IPS-NIHi11 (cell line): Measurements from ENCODE around the gene MRPL53.
"Not testable (repeated sequence)": the region's sequence is repeated elsewhere in the genome, so short reads cannot be mapped to it uniquely, and the experiment has no call there.

Source experiments
- DNase-seq: peaks from one replicate; pipeline ENCODE4 v3.0.0; 2012; ENCODE audit warnings: mixed read lengths, low spot score

The MRPL53 gene

GRCh38 chr2:74454654-74455511 lies 17.6 kb downstream of the MRPL53 start, which contains the start of gene INO80B:
Gene INO80B, plus strand, starts transcription at chr2:74455087. Its CDS starts 30 bp downstream, at chr2:74455117.
- peak; percentile 77 for DNase-seq

GRCh38 chr2:74450570-74451190 lies 21.8 kb downstream of the MRPL53 start:
- no peak for DNase-seq

GRCh38 chr2:74448771-74449170 lies 23.7 kb downstream of the MRPL53 start:
- DNase-seq: no peak

- DNase-seq: no peak
Observed at GRCh38 chr2:74447230-74447999, 25.1 kb downstream of the MRPL53 start.

- no peak for DNase-seq
Observed at GRCh38 chr2:74444498-74445318, 27.8 kb downstream of the MRPL53 start.

GRCh38 chr2:74442483-74443297 lies 29.8 kb downstream of the MRPL53 start:
- DNase-seq: not testable (repeated sequence)

- DNase-seq: peak; percentile 86
Observed at GRCh38 chr2:74441690-74442482, 30.6 kb downstream of the MRPL53 start, which contains the start of gene RTKN. Gene RTKN, minus strand, starts transcription at chr2:74441937. Its CDS starts 121 bp downstream, at chr2:74441816.

- DNase-seq: no peak
Observed at GRCh38 chr2:74441170-74441689, 31.2 kb downstream of the MRPL53 start.

GRCh38 chr2:74440378-74441169 lies 31.9 kb downstream of the MRPL53 start:
- DNase-seq: peak; percentile 100

GRCh38 chr2:74439803-74440377 lies 32.6 kb downstream of the MRPL53 start:
- DNase-seq: no peak

- DNase-seq: no peak
Observed at GRCh38 chr2:74439373-74439772, 33.1 kb downstream of the MRPL53 start.

GRCh38 chr2:74438248-74438647 lies 34.2 kb downstream of the MRPL53 start:
- DNase-seq: no peak

- peak; percentile 41 for DNase-seq
Observed at GRCh38 chr2:74436848-74437695, 35.4 kb downstream of the MRPL53 start.

- DNase-seq: no peak
Observed at GRCh38 chr2:74436111-74436805, 36.2 kb downstream of the MRPL53 start.

- DNase-seq: no peak
Observed at GRCh38 chr2:74430502-74430901, 42.0 kb downstream of the MRPL53 start.
